Mammary epithelial cell (primary cell): Measurements from ENCODE around the gene GABRR1.

Source experiments
- EZH2 ChIP-seq: IDR thresholded peaks from 2 replicates; pipeline ENCODE4 v1.6.1; 2012; ENCODE audit warnings: low read length, inconsistent platforms, borderline replicate concordance
- TF ChIP-seq, protein P1 (sequence below), 2 donors: IDR thresholded peaks in 1 of 2; conservative IDR thresholded peaks in 1 of 2; 2 replicates each; pipeline ENCODE4 v1.5.1; 2011 to 2012; ENCODE audit warnings: inconsistent platforms in 2 of 2, low read length in 2 of 2, mild to moderate bottlenecking in 2 of 2, control low read depth in 1 of 2, low read depth in 1 of 2; ENCODE audit not compliant: insufficient read depth in 1 of 2; ENCODE audit errors: extremely low read depth in 1 of 2

DNA sequence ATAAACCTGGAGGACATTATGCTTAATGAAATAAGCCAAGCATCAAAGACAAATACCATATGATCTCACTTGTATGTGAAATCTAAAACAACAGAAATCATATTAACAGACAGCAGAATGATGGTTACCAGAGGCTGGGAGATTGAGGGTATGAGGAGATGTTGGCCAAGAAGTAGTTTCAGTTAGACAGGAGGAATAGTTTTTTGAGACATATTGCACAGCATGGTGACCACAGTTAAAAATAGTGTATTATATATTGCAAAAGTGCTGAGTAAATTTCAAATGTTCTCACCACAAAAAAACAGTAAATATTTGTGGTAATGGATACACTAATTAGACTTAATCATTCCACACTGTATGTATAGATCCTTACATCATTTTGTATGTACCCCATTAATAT lies 1.8 kb downstream of the GABRR1 start:
- TF ChIP-seq, protein P1, sequence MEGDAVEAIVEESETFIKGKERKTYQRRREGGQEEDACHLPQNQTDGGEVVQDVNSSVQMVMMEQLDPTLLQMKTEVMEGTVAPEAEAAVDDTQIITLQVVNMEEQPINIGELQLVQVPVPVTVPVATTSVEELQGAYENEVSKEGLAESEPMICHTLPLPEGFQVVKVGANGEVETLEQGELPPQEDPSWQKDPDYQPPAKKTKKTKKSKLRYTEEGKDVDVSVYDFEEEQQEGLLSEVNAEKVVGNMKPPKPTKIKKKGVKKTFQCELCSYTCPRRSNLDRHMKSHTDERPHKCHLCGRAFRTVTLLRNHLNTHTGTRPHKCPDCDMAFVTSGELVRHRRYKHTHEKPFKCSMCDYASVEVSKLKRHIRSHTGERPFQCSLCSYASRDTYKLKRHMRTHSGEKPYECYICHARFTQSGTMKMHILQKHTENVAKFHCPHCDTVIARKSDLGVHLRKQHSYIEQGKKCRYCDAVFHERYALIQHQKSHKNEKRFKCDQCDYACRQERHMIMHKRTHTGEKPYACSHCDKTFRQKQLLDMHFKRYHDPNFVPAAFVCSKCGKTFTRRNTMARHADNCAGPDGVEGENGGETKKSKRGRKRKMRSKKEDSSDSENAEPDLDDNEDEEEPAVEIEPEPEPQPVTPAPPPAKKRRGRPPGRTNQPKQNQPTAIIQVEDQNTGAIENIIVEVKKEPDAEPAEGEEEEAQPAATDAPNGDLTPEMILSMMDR (conservative IDR thresholded peaks at IDR 0.05 in 1 of 2, IDR thresholded peaks at IDR 0.05 in 1 of 2; ENCODE audit: extremely low read depth in 1 of 2, insufficient read depth in 1 of 2, low read depth in 1 of 2, low read length in 2 of 2): no peak
- no peak for TF ChIP-seq EZH2
